ENCODE measurements around the gene KCNJ6.
A peak's percentile ranks its signal among the peaks of the same experiment; 100 is the strongest.

The KCNJ6 gene

DNA sequence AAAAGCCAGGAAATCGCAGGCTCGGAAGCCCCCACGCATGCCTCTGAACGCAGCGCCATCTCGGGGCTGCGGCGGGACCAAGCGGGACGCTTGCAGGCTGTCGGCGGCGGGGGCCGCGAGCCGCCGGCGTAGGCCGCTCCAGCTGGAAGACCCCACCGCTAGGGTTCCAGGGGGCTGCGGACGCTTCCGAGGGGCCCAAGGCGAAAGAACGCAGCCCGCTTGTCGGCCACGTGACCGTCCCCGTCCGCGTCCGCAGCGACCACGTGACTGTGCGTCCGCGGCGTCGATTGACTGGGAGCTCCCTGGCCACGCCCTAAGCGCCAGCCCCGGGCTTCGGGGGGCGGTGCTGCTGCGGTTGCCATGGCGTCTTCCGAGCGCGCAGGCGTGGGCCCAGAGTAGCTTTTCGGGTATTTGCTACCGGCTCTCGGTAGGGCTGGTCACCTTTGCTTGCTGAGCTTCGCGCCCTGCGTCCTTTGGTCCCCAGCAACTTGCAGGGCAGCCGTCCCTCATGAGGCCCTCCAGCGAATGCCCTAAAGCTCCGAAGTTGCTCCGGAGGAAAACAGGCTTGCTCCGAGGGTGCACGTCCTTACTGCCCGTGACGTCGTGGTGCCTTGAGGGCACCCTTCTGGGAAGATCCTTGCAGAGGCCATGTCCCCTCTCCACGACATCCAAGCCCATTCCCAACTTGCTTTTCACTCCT, 352.5 kb downstream of the KCNJ6 start:
- Mint-ChIP-seq H3K27me3 (no peaks in the 10 kb centered on the region), H3K27ac (ENCODE audit: low read depth) (peak overlapping the region; percentile 98), H3K36me3 (ENCODE audit: insufficient read depth) (peaks cover 12% of the 10 kb centered on the region), H3K9me3 (no peaks in the 10 kb centered on the region), H3K4me1 (peaks cover 13% of the 10 kb centered on the region), H3K4me3 (peak overlapping the region; percentile 94)
- peak; percentile 79 to 85 for DNase-seq (ENCODE audit: low spot score in 2 of 2)
- ATAC-seq (replicated peaks; ENCODE audit: extremely low read depth, poor library complexity, severe bottlenecking): peak; percentile 85

DNA sequence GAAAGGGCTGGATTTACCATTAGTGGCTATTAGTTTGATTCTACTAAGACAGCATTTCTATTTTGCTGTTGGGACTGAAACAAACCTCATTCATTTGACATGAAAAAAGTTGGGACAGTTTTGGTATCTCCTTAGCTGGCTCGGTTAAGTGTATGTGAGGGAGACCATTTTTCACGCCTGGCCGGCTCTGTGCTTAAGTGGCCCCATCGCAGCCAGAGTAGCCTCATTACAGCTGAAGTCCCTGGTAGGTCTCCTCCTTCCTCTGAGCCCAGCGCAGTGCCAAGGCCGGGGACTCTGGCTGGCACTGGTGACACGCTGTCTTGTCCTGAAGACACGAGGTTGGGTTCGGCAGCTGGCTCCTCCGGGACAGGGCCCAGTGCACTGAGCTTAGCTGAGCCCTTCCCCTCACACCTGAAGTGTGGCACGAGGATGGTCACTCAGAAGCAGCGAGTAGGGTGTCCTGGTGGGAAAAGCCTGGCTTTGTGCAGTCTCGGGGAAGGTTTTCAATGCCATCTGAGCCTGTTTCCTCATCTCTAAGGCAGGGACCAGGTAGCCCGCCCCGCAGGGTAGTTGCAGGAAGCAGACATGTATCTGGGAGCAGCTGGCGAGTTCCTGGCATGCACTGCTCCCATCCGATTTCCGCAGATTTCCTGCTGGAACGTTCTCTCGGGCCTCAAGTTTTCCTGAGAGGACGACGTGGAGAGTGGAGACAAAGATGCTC, 353.2 kb downstream of the KCNJ6 start:
- Mint-ChIP-seq H3K27me3 (no peaks in the 10 kb centered on the region), H3K4me3 (peak overlapping the region; percentile 94), H3K27ac (ENCODE audit: low read depth) (peak overlapping the region; percentile 98), H3K4me1 (peaks cover 13% of the 10 kb centered on the region), H3K36me3 (ENCODE audit: insufficient read depth) (peaks cover 12% of the 10 kb centered on the region), H3K9me3 (no peaks in the 10 kb centered on the region)
- no peak for ATAC-seq (replicated peaks; ENCODE audit: extremely low read depth, poor library complexity, severe bottlenecking)
- no peak for DNase-seq (ENCODE audit: low spot score in 2 of 2)

DNA sequence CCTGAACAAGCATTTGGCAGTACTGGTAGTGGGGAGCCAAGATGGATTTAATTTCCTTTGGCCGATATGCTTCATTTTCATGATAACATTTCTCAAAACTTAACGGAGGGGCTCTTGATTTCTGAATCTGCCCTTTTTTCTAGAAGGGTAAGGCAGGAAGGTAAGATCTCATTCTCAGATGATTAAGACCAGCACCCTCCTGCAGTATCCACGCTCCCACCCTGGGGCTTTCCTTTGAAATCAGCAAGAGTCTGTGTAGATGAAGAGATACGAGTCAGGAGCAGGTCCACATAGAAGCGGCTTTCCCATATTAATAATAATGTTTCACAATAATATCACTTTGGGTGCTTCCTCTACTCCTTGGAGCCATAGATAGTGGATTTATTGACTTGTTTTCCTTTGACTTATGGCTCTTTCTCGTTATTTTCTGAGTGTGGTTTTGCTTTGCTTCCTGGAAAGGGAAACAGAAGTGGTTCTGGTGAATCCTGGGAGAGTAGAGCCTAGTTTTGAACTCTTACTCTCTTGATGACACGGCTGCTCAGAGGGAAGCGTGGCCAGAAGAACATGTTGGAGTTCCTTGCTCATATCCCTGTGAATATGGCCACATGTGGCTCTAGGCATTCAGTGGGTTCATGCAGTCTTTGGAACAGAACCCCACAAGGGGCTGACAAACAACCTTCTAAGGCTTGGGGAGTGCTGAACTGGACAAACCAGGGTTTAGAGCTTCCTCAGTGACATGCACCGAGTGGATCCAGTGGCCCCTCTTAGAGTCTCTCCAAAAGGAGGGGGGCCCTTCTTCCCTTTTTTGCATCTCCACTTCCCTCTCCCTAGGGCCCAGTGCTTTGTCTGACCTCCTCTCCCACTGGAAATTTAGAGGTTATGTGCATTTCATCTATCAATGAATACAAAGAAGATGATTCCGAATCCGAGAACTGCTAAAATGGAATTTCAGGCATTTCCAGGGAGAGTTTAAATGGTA, 354.0 kb downstream of the KCNJ6 start:
- peaks cover 13% of the 10 kb centered on the region for H3K4me1 Mint-ChIP-seq
- peak overlapping the region; percentile 94 for H3K4me3 Mint-ChIP-seq
- H3K27ac Mint-ChIP-seq (ENCODE audit: low read depth): peak overlapping the region; percentile 98
- ATAC-seq (replicated peaks; ENCODE audit: extremely low read depth, poor library complexity, severe bottlenecking) (no peak), DNase-seq (ENCODE audit: low spot score in 2 of 2) (no peak)
- H3K27me3 Mint-ChIP-seq: no peaks in the 10 kb centered on the region
- H3K9me3 Mint-ChIP-seq: no peaks in the 10 kb centered on the region
- H3K36me3 Mint-ChIP-seq (ENCODE audit: insufficient read depth): peaks cover 12% of the 10 kb centered on the region

DNA sequence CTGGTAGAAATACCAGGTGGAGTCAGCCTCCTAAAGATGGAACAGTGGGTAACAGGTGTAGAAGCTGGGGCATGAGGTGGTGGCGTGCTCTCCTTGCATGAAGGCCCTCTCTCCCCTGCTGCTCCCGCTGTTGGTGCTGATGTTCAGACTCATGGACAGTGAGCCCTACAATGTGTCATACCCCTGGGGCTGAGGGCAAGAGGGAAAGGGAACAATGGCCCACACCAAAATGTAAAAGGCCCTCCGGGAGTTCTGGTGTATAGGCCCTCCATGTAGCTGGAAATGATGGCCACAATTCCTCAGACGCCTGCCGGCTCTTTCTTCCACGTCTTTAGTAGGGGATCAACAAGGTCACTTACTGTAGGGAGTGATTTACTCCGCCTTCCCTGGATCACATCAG, 354.8 kb downstream of the KCNJ6 start:
- peaks cover 2% of the 10 kb centered on the region for H3K27me3 Mint-ChIP-seq

DNA sequence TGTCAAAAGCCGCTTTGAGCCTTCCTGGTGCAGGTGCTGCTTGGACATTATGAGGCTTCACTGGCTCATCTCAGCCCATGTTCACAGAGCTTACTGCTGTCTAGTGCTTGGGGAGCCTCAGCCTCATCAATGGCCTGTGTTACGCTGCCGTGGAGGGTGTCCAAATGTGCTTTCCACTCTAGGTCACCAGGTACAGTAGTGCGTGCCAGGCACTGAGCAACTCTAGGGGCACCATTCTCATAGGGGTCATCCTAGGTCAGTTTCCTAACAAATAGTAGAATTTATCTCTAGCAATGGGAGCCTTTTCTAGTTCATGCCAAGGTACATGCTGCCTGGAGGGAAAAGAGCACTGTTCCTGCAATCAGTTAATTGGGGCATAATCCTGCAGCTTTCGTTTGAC, 355.9 kb downstream of the KCNJ6 start:
- DNase-seq (ENCODE audit: low spot score in 2 of 2) (no peak), ATAC-seq (replicated peaks; ENCODE audit: extremely low read depth, poor library complexity, severe bottlenecking) (no peak)
- Mint-ChIP-seq H3K36me3 (ENCODE audit: insufficient read depth) (peaks cover 12% of the 10 kb centered on the region), H3K9me3 (no peaks in the 10 kb centered on the region), H3K27me3 (peaks cover 14% of the 10 kb centered on the region), H3K4me1 (peaks cover 13% of the 10 kb centered on the region), H3K27ac (ENCODE audit: low read depth) (no peak overlapping the region), H3K4me3 (no peak overlapping the region)

More for the DNA sequence above, 354.8 kb downstream of the KCNJ6 start:
- Mint-ChIP-seq H3K4me1 (peaks cover 13% of the 10 kb centered on the region), H3K27ac (ENCODE audit: low read depth) (no peak overlapping the region), H3K4me3 (no peak overlapping the region), H3K9me3 (no peaks in the 10 kb centered on the region), H3K36me3 (ENCODE audit: insufficient read depth) (peaks cover 12% of the 10 kb centered on the region)
- DNase-seq (ENCODE audit: low spot score in 2 of 2) (no peak), ATAC-seq (replicated peaks; ENCODE audit: extremely low read depth, poor library complexity, severe bottlenecking) (no peak)

DNA sequence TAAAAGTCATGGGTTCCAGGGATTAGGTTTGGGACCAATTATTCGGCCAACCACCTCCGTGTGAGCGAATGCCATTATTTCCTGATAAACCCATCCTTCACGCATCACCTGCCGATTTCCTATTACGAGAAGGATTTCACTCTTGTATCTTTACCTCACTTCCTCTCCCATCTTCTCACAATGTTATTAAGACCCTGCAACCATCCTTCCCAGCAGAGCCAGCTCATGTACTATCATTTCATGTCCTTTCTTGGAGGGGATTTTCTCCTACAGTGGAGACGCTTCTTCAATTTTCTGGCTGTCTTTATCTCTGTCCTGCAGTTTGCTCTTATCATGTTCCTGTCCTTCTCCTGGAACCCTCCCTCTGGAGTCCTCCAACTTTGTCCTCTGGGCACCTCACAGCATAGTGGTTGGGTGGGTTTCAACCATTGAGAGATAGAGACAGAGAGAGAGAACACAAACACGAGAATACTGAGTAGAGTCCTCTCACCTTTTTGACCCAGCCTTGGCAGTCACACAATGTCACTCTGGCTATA, 357.5 kb downstream of the KCNJ6 start:
- no peak for ATAC-seq (replicated peaks; ENCODE audit: extremely low read depth, poor library complexity, severe bottlenecking)
- no peak for DNase-seq (ENCODE audit: low spot score in 2 of 2)
- Mint-ChIP-seq H3K27ac (ENCODE audit: low read depth) (no peak overlapping the region), H3K9me3 (no peaks in the 10 kb centered on the region), H3K4me1 (no peaks in the 10 kb centered on the region), H3K4me3 (no peak overlapping the region), H3K36me3 (ENCODE audit: insufficient read depth) (peaks cover 4% of the 10 kb centered on the region), H3K27me3 (peaks cover 26% of the 10 kb centered on the region)
